Hepatocyte (in vitro differentiated cells): ENCODE results near the gene MTARC2. TPM values are rescaled to one million over a fixed set of nuclear protein-coding genes. Genes with fewer than 3 reads are reported as not detected.

ENCODE experiments used
- DNase-seq: peaks from one replicate; pipeline ENCODE4 v3.0.0-alpha.2; 2016; ENCODE audit warnings: low spot score
- H2AFZ ChIP-seq: fragments of 200-600 bp; sonication (generic); 2 replicates; pipeline ENCODE4 v1.6.0; 2016; ENCODE audit warnings: antibody characterized with exemption, mild to moderate bottlenecking
- H3K27ac ChIP-seq: fragments of 200-600 bp; sonication (generic); 2 replicates; pipeline ENCODE4 v1.5.1; 2016; ENCODE audit warnings: mild to moderate bottlenecking
- H3K27me3 ChIP-seq: fragments of 200-600 bp; sonication (generic); 2 replicates; pipeline ENCODE4 v1.6.1; 2016
- H3K36me3 ChIP-seq: fragments of 200-600 bp; sonication (generic); replicated peaks from 2 replicates; pipeline ENCODE4 v1.5.1; 2016; ENCODE audit warnings: low read depth; ENCODE audit not compliant: insufficient read depth
- H3K4me1 ChIP-seq: fragments of 200-600 bp; sonication (generic); 2 replicates; pipeline ENCODE4 v1.5.1; 2016; ENCODE audit warnings: mild to moderate bottlenecking, moderate library complexity; ENCODE audit not compliant: insufficient read depth
- H3K4me2 ChIP-seq: fragments of 200-600 bp; sonication (generic); 2 replicates; pipeline ENCODE4 v1.6.0; 2016
- H3K4me3 ChIP-seq: fragments of 200-600 bp; sonication (generic); 2 replicates; pipeline ENCODE4 v1.5.1; 2016; ENCODE audit warnings: mild to moderate bottlenecking
- H3K79me2 ChIP-seq: fragments of 200-600 bp; sonication (generic); 2 replicates; pipeline ENCODE4 v1.6.0; 2017; ENCODE audit warnings: mild to moderate bottlenecking
- H3K9me2 ChIP-seq: fragments of 200-600 bp; sonication (generic); replicated peaks from 2 replicates; pipeline ENCODE4 v1.6.0; 2017; ENCODE audit warnings: mild to moderate bottlenecking; ENCODE audit not compliant: insufficient read depth
- H3K9me3 ChIP-seq: fragments of 200-600 bp; sonication (generic); 2 replicates; pipeline ENCODE4 v1.5.1; 2016; ENCODE audit warnings: low read depth, mild to moderate bottlenecking
- H4K20me1 ChIP-seq: fragments of 200-600 bp; sonication (generic); 2 replicates; pipeline ENCODE4 v1.6.0; 2016; ENCODE audit warnings: mild to moderate bottlenecking; ENCODE audit not compliant: insufficient read depth, poor library complexity, severe bottlenecking
- EZH2 ChIP-seq: fragments of 200-600 bp; sonication (generic); IDR thresholded peaks from 2 replicates; pipeline ENCODE4 v1.6.1; 2016; ENCODE audit warnings: antibody characterized with exemption, mild to moderate bottlenecking, borderline replicate concordance
- EZH2phosphoT487 ChIP-seq: fragments of 200-600 bp; sonication (generic); IDR thresholded peaks from one replicate; pipeline ENCODE4 v1.6.1; 2018; ENCODE audit warnings: antibody characterized with exemption, mild to moderate bottlenecking, low read depth, moderate library complexity; ENCODE audit not compliant: unreplicated experiment, severe bottlenecking
- WGBS: methylation state at CpG from one replicate; pipeline ENCODE4 v1.1.6; 2016; ENCODE audit warnings: low lambda C conversion rate; ENCODE audit errors: missing lambda C conversion rate; 5-methylcytosine and 5-hydroxymethylcytosine counted together
- polyA plus RNA-seq: library from polyadenylated mRNA; unstranded; fragments of >200 nt; fragmentation: Nextera tagmentation; extraction: Ambion mirVana; gene quantifications from 2 replicates; pipeline ENCODE4 v1.2.1, GENCODE V29; 2016
- total RNA-seq: library from RNA; depleted of rRNA; stranded (reverse); fragments of >200 nt; gene quantifications from 2 replicates; pipeline ENCODE4 v1.2.3, GENCODE V29; 2014
- TF ChIP-seq, protein P1 (sequence below): fragments of 200-600 bp; sonication (generic); IDR thresholded peaks from 2 replicates; pipeline ENCODE4 v1.5.1; 2016; ENCODE audit warnings: antibody characterized with exemption, mild to moderate bottlenecking; ENCODE audit not compliant: poor library complexity

The MTARC2 gene
- total and polyA plus RNA-seq, 2 experiments from 2014 or later: 23.7 to 24.4 TPM

DNA sequence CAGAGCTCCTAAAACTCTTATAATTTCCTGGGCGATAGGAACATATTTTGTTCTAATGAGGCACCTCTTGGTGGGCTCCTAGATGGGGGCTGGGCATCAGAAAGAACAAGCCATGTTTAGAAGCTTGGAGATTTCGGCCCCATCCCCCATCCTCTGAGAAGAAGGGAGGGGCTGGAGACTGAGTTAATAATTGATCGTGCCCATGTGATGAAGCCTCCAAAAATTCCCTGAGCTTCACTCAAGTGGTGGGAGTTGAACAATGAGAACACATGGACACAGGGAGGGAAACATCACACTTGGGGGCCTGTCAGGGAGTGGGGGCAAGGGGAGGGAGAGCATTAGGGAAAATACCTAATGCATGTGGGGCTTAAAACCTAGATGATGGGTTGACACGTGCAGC is 39.9 kb upstream of the MTARC2 start:
- Histone ChIP-seq H3K4me3 (no peak overlapping the region), H3K36me3 (no peaks in the 10 kb centered on the region), H3K27me3 (no peaks in the 10 kb centered on the region), H3K79me2 (no peaks in the 10 kb centered on the region), H3K9me2 (no peaks in the 10 kb centered on the region), H3K4me2 (no peak overlapping the region), H3K4me1 (no peaks in the 10 kb centered on the region), H3K27ac (no peak overlapping the region), H2AFZ (no peak overlapping the region), H4K20me1 (no peaks in the 10 kb centered on the region), H3K9me3 (no peaks in the 10 kb centered on the region)
- no peak for TF ChIP-seq EZH2
- TF ChIP-seq, protein P1, sequence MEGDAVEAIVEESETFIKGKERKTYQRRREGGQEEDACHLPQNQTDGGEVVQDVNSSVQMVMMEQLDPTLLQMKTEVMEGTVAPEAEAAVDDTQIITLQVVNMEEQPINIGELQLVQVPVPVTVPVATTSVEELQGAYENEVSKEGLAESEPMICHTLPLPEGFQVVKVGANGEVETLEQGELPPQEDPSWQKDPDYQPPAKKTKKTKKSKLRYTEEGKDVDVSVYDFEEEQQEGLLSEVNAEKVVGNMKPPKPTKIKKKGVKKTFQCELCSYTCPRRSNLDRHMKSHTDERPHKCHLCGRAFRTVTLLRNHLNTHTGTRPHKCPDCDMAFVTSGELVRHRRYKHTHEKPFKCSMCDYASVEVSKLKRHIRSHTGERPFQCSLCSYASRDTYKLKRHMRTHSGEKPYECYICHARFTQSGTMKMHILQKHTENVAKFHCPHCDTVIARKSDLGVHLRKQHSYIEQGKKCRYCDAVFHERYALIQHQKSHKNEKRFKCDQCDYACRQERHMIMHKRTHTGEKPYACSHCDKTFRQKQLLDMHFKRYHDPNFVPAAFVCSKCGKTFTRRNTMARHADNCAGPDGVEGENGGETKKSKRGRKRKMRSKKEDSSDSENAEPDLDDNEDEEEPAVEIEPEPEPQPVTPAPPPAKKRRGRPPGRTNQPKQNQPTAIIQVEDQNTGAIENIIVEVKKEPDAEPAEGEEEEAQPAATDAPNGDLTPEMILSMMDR: no peak
- DNase-seq: no peak
- 86% methylated on average over 4 of the region's 4 CpGs for WGBS

DNA sequence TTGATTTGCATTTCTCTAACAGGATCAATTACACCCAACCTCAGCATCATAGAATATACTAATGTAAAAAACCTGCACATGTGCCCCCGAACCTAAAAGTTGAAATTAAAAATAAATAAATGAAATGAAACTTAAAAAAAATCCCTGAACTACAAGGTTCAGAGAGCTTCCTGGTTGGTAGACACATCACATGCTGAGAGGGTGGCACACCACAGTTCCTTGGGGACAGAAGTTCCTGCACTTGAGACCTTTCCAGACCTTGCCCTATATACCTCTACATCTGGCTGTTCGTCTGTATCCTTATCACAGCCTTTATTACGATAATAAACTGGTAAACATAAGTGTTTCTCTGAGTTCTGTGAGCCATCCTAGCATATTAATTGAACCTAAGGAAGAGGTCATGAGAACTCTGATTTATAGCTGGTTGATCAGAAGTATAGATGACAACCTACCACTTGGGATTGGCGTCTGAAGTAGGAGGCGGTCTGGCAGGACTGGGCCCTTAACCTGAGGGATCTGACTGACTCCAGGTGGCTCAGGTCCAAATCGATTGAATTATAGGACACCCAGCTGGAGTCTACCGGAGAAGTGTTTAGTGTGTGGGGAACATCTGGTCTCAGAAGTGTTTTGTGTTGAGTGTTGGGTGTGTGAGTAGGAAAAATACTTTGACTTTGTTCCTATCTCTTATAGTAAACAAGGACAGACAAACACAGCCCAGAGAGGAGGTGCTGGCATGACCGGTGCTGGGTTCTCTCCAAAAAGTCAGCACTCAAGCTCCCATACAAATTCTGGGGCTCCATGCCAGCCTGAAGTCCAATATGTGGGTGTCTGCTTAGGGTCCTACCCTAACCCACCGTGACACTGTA is 39.0 kb upstream of the MTARC2 start:
- WGBS: 75% methylated on average over 9 of the region's 9 CpGs

DNA sequence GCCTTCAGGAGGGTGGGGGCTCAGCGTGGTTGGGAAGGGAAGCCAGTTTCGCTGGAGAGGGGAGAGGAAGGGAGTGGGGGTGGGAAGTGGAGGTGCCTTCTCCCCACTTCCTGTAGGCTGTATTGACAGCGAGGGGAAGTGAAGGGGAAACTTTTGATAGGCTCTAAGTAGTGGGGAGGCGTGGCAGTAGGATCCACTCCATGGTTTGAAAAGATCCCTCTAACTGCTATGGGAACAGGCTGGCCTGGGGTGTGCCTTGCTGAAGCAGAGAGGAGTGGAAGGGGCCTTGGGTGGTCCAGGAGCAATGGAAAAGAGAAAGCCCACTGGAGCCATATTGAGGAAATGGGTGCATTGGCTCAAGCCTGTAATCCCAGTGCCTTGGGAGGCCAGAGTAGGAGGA is 37.8 kb upstream of the MTARC2 start:
- H3K4me3 ChIP-seq: no peak overlapping the region
- H3K4me2 ChIP-seq: no peak overlapping the region
- 84% methylated on average over 4 of the region's 4 CpGs for WGBS
- H3K36me3 ChIP-seq: no peaks in the 10 kb centered on the region
- no peaks in the 10 kb centered on the region for H3K9me3 ChIP-seq
- DNase-seq: no peak
- no peaks in the 10 kb centered on the region for H3K4me1 ChIP-seq
- H2AFZ ChIP-seq: no peak overlapping the region
- no peaks in the 10 kb centered on the region for H3K9me2 ChIP-seq
- H3K27me3 ChIP-seq: no peaks in the 10 kb centered on the region
- H3K79me2 ChIP-seq: no peaks in the 10 kb centered on the region
- H3K27ac ChIP-seq: no peak overlapping the region
- H4K20me1 ChIP-seq: no peaks in the 10 kb centered on the region
- TF ChIP-seq EZH2phosphoT487: no peak
- no peak for TF ChIP-seq EZH2
- TF ChIP-seq, protein P1: no peak

More for the DNA sequence above, 39.0 kb upstream of the MTARC2 start:
- no peak overlapping the region for H3K4me3 ChIP-seq
- no peaks in the 10 kb centered on the region for H3K36me3 ChIP-seq
- no peak for DNase-seq
- H4K20me1 ChIP-seq: no peaks in the 10 kb centered on the region
- no peaks in the 10 kb centered on the region for H3K4me1 ChIP-seq
- H3K9me2 ChIP-seq: no peaks in the 10 kb centered on the region
- no peak overlapping the region for H3K27ac ChIP-seq
- no peak overlapping the region for H2AFZ ChIP-seq
- H3K79me2 ChIP-seq: no peaks in the 10 kb centered on the region
- TF ChIP-seq EZH2 (no peak), EZH2phosphoT487 (no peak)
- TF ChIP-seq, protein P1: no peak
- H3K4me2 ChIP-seq: no peak overlapping the region
- no peaks in the 10 kb centered on the region for H3K9me3 ChIP-seq
- no peaks in the 10 kb centered on the region for H3K27me3 ChIP-seq
